Effector CD8-positive, alpha-beta T cell (primary cell): Measurements from ENCODE around the gene MYO1G.
"Not testable (repeated sequence)": the region's sequence is repeated elsewhere in the genome, so short reads cannot be mapped to it uniquely, and the experiment has no call there.

Experiments used
- DNase-seq: peaks from one replicate; lab custom pipeline; 2025; lab: John Stamatoyannopoulos, UW

Gene MYO1G

DNA sequence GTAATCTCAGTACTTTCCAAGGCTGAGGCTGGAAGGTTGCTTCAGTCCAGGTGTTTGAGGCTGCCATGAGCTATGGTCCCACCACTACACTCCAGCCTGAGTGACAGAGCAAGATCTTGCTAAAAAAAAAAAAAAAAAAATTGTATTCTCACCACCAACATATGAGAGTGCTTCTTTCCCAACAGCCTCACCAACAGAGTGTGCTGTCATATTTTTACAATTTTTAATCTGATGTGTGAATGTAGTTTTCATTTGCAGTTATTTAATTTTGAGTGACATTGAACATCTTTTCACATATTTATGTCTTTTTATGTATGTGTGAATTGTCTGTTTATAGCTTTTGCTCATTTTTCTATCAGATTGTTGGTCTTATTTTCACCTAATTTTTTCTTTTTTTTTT lies 35.2 kb downstream of the MYO1G start:
- no peak for DNase-seq

DNA sequence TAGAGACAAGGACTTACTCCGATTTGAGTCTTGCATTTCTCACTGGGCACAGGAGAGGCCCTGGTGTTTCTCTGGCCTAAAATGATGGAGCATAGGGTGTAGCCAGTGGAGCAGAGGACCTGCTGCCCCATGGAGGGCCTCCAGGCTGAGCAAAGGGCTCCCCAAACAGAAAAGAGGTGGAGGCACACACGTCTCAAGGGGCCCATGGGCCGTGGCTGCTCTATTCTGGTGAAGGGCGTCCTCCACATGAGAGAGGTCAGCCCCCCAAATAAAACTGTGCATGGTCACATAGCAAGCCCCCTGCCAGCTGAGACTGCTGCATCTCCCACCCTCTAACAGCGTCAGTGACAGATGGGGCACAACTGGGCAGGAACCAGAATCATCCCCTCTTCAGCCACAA lies 41.4 kb downstream of the MYO1G start:
- DNase-seq, result no peak

GRCh38 chr7:44936322-44936721 lies 42.5 kb downstream of the MYO1G start:
- DNase-seq, result no peak

DNA sequence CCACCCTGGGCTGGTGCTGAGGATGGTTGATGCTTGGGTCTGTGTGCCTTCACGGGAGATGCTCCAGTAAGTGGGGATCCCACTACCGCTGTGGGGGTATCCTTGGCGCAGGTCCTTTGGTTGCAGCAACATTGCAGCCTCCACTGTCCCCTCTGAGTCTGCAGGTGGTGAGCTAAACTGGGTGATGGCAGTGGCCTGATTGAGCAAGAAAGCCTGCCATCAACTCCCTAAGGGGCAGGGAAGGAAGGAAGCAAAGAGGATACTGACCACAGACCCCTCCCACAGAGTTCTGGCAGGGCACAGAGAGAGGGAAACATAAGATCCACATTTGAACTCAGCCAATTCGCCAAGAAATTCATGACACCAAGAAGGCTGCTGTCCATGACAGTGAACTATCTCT lies 43.2 kb downstream of the MYO1G start:
- no peak for DNase-seq

GRCh38 chr7:44935016-44935415 lies 43.8 kb downstream of the MYO1G start:
- DNase-seq, result no peak

DNA sequence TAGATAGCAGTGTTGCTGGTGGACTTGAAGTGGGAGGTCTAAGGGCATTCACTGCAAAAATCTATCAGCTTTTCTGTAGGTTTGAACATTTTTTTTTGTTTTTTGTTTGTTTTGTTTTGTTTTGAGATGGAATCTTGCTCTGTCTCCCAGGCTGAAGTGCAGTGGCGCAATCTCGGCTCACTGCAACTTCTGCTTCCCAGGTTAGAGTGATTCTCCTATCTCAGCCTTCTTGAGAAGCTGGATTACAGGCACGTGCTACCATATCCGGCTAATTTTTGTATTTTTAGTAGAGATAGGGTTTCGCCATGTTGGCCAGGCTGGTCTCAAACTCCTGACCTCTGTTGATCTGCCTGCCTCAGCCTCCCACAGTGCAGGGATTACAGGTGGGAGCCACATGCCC lies 44.3 kb downstream of the MYO1G start:
- DNase-seq, result not testable (repeated sequence)

GRCh38 chr7:44930921-44931320 lies 47.9 kb downstream of the MYO1G start:
- no peak for DNase-seq

DNA sequence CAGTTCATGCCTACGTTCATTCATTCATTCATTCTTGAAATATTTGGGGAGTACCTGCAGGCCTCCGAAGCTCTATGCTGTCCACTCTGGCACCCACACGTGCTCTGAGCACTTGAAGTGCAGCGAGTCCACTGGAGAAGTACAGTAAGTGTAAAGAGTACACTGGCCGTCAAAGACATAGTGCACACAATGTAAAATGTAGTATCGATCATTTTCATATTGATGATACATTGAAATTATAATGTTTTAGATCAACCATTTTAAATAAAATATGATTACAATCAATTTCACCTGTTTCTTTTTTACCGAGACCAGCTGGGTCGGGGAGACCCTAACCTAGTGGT lies 56.5 kb downstream of the MYO1G start:
- no peak for DNase-seq

DNA sequence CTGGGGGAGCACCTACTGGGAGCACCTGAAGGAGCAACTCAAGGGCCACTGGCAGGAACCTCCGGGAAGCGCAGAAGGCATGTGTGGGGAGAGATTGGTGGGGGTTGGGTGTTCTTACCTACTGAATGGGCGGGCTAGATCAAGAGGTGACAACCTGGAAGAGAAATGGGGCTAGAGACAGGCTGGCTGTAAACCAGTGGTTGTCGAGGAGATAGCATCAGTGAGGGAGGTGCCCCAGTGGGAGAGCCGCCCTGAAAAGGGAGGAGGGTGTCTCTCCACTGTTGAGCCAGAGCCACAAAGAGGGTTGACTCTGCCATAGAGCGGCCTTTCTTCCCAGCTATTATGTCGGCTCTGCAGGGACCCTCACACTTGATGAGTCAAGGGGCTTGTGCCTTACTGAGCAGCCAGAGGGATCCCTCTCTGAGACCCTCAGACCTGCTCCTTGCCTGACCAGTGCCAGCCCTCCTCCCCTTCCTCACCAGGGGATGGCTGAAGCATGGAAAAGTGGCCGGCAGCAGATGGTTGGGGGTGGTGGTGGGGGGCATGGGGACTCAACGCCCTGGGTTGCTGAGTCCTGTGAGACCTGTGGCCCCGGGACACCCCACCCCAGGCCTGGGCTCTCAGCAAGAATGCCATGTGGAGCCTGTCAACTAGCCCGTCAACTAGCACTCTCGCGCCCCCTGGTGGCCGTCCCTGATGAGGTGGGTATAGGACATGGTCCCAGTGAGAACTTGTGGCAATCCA lies 57.0 kb downstream of the MYO1G start:
- peak; percentile 93 for DNase-seq

DNA sequence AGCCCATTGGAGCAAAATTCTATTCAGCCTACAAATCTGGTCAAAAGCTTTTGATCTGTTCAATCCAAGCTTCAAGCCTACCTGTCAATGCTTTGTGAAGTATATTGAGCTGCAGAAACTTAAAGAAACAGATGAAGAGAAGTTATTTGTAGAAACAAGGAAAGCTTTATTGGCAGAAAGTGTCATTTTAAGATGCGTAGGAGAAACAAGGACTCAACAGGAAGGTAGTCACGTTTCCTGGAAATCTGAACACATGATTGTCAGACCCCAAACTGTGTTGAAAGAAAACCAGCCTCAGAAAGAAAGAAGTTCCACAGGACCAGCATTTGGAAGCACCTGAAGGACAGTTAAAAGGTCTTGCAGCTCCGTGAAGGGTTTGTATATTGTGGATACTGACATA lies 58.7 kb downstream of the MYO1G start:
- no peak for DNase-seq

DNA sequence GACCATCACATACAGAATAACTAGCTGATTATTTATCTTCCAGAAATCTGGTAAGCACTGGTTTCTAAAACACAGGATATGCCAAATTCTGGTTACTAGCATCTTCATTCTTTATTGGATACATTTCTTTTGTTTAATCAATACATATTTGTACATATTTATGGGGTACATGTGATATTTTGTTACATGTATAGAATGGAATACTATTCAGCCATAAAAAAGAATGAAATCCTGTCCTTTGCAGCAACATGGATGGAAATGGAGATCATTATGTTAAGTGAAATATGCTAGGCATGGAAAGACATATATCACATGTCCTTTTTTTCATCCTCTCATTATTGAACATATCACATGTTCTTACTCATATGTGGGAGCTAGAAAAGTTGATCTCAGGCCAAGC lies 60.8 kb downstream of the MYO1G start:
- DNase-seq, result no peak

GRCh38 chr7:44917465-44917864 lies 61.4 kb downstream of the MYO1G start:
- DNase-seq, result no peak

DNA sequence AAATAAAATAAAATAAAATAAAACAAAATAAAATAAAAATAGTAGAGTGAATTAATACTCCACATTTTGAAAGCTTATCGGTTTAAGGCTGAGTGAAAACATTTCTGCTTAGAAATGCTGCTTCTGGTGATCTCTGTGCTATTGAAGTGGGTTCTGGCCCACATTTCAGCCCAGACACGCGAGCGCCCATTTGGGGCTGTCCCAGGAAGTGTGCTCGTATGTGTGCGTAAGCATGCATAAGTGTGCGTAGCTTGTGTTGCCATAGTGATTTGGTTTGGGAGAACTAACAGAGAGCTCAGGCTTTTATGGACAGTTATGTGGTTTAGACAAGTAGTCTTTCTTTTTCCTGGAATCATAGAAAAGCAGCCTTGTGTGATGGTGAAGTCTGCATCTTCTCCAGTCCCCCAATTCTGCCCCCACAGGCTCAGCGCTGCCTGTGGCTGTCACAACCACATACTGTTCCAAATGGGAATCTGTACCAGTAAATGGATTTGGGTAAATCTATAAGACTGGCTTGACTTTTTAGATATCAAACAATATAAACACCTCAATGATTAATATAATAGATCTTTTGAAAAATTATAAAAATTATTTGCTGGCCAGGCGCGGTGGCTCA lies 63.7 kb downstream of the MYO1G start:
- no peak for DNase-seq

DNA sequence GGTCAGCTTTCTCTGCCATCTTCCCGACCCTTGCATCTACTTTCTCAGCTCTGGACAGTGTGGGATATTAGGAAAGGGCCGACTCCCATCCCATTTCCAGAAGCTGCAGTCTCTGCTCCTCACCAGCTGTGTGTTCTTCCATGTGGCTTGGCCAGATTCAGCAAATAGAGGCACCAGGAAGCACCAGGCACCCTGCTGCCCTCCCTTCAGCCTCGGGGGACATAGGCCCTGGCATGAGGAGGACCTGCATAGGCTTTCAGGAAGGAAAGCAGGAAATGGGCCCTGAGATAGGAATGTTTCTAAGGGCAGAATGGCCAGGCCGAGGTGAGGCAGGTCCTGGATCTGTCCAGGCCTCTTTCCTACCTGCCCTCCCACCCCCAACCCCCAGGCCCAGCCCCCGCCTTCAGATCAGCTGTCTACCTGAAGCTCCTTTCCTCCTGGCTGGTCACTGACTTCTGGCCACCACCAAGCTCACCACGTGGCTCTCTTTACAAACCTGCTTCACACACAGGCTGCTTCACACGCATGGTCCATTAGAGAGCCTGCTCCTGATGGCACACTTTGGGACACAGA lies 66.0 kb downstream of the MYO1G start:
- DNase-seq, result no peak
